Smooth muscle cell (in vitro differentiated cells): ENCODE data around the gene CADM1. TPM values are rescaled to one million over a fixed set of nuclear protein-coding genes. Genes with fewer than 3 reads are reported as not detected.

Source experiments
- DNase-seq: peaks from one replicate; lab custom pipeline; 2025; ENCODE audit not compliant: unreplicated experiment; lab: John Stamatoyannopoulos, UW
- H2AFZ ChIP-seq: fragments of 200-600 bp; sonication (generic); 2 replicates; pipeline ENCODE4 v1.6.0; 2016; ENCODE audit warnings: antibody characterized with exemption, low read depth, mild to moderate bottlenecking
- H3F3A ChIP-seq: fragments of 200-600 bp; sonication (generic); 2 replicates; pipeline ENCODE4 v1.6.0; 2017; ENCODE audit warnings: antibody characterized with exemption, low read depth
- H3K27ac ChIP-seq: fragments of 200-600 bp; sonication (generic); 2 replicates; pipeline ENCODE4 v1.5.1; 2016; ENCODE audit warnings: low read depth, mild to moderate bottlenecking
- H3K27me3 ChIP-seq: fragments of 200-600 bp; sonication (generic); 2 replicates; pipeline ENCODE4 v1.6.1; 2016; ENCODE audit warnings: low read depth, mild to moderate bottlenecking
- H3K36me3 ChIP-seq: fragments of 200-600 bp; sonication (generic); 2 replicates; pipeline ENCODE4 v1.5.1; 2016; ENCODE audit warnings: low read depth
- H3K4me1 ChIP-seq: fragments of 200-600 bp; sonication (generic); 2 replicates; pipeline ENCODE4 v1.5.1; 2016; ENCODE audit warnings: low read depth
- H3K4me2 ChIP-seq: fragments of 200-600 bp; sonication (generic); 2 replicates; pipeline ENCODE4 v1.6.0; 2016; ENCODE audit warnings: mild to moderate bottlenecking
- H3K4me3 ChIP-seq: fragments of 200-600 bp; sonication (generic); 2 replicates; pipeline ENCODE4 v1.5.1; 2016; ENCODE audit warnings: mild to moderate bottlenecking
- H3K79me2 ChIP-seq: fragments of 200-600 bp; sonication (generic); 2 replicates; pipeline ENCODE4 v1.6.0; 2016; ENCODE audit warnings: low read depth, mild to moderate bottlenecking
- H3K9ac ChIP-seq: fragments of 200-600 bp; sonication (generic); 2 replicates; pipeline ENCODE4 v1.6.0; 2016; ENCODE audit warnings: low read depth
- H3K9me3 ChIP-seq: fragments of 200-600 bp; sonication (generic); replicated peaks from 2 replicates; pipeline ENCODE4 v1.5.1; 2016; ENCODE audit warnings: low read depth
- H4K20me1 ChIP-seq: fragments of 200-600 bp; sonication (generic); 2 replicates; pipeline ENCODE4 v1.6.0; 2016; ENCODE audit warnings: low read depth
- CTCF ChIP-seq: fragments of 200-600 bp; sonication (generic); IDR thresholded peaks from 2 replicates; pipeline ENCODE4 v1.5.1; 2017; ENCODE audit warnings: borderline replicate concordance, mild to moderate bottlenecking, antibody characterized with exemption; ENCODE audit not compliant: insufficient read depth, poor library complexity, severe bottlenecking
- WGBS: methylation state at CpG from one replicate; pipeline ENCODE4 v1.1.7; 2016; ENCODE audit warnings: low lambda C conversion rate; 5-methylcytosine and 5-hydroxymethylcytosine counted together
- polyA plus RNA-seq: library from polyadenylated mRNA; unstranded; fragments of >200 nt; fragmentation: Nextera tagmentation; extraction: Ambion mirVana; gene quantifications from 2 replicates; pipeline ENCODE4 v1.2.1, GENCODE V29; 2016
- total RNA-seq: library from RNA; depleted of rRNA; stranded (reverse); fragments of >200 nt; gene quantifications from 2 replicates; pipeline ENCODE4 v1.2.3, GENCODE V29; 2014

The CADM1 gene
- total and polyA plus RNA-seq, 2 experiments from 2014 or later = 158 to 167 TPM

GRCh38 chr11:115300660-115301428, 203.4 kb downstream of the CADM1 start:
- no peak overlapping the region for H3K4me3 ChIP-seq
- no peak overlapping the region for H3K9ac ChIP-seq
- no peak for TF ChIP-seq CTCF
- H3K4me2 ChIP-seq = peak overlapping the region; percentile 28
- H3K27ac ChIP-seq = peak overlapping the region; percentile 32
- H3K9me3 ChIP-seq = no peaks in the 10 kb centered on the region
- WGBS = 71% methylated on average over 5 of the region's 5 CpGs
- H3K4me1 ChIP-seq = peaks cover 17% of the 10 kb centered on the region
- no peaks in the 10 kb centered on the region for H3K79me2 ChIP-seq
- H4K20me1 ChIP-seq = peaks cover 8% of the 10 kb centered on the region
- no peak for DNase-seq
- peaks cover 5% of the 10 kb centered on the region for H3F3A ChIP-seq
- H3K27me3 ChIP-seq = no peaks in the 10 kb centered on the region
- H2AFZ ChIP-seq = no peak overlapping the region
- no peaks in the 10 kb centered on the region for H3K36me3 ChIP-seq

GRCh38 chr11:115298300-115299012, 205.8 kb downstream of the CADM1 start:
- TF ChIP-seq CTCF = no peak
- H3F3A ChIP-seq = peaks cover 2% of the 10 kb centered on the region
- no peak overlapping the region for H2AFZ ChIP-seq
- no peaks in the 10 kb centered on the region for H3K27me3 ChIP-seq
- H3K4me1 ChIP-seq = peaks cover 5% of the 10 kb centered on the region
- H3K27ac ChIP-seq = no peak overlapping the region
- H3K4me2 ChIP-seq = no peak overlapping the region
- no peaks in the 10 kb centered on the region for H3K79me2 ChIP-seq
- no peak overlapping the region for H3K9ac ChIP-seq
- no peaks in the 10 kb centered on the region for H3K9me3 ChIP-seq
- DNase-seq = no peak
- H3K4me3 ChIP-seq = no peak overlapping the region
- no peaks in the 10 kb centered on the region for H3K36me3 ChIP-seq
- H4K20me1 ChIP-seq = no peaks in the 10 kb centered on the region
- 90% methylated on average over 8 of the region's 8 CpGs for WGBS

GRCh38 chr11:115297330-115297729, 206.9 kb downstream of the CADM1 start:
- Histone ChIP-seq H3K79me2 (no peaks in the 10 kb centered on the region), H3K4me1 (peaks cover 5% of the 10 kb centered on the region)
- WGBS = 93% methylated on average over 4 of the region's 4 CpGs

More at GRCh38 chr11:115297330-115297729, 206.9 kb downstream of the CADM1 start:
- DNase-seq = no peak
- H3K27me3 ChIP-seq = no peaks in the 10 kb centered on the region
- TF ChIP-seq CTCF = no peak
- H3K36me3 ChIP-seq = no peaks in the 10 kb centered on the region
- H4K20me1 ChIP-seq = no peaks in the 10 kb centered on the region
- no peaks in the 10 kb centered on the region for H3F3A ChIP-seq
- H3K27ac ChIP-seq = no peak overlapping the region
- no peak overlapping the region for H3K9ac ChIP-seq
- H3K4me2 ChIP-seq = no peak overlapping the region
- no peaks in the 10 kb centered on the region for H3K9me3 ChIP-seq
- no peak overlapping the region for H2AFZ ChIP-seq
- no peak overlapping the region for H3K4me3 ChIP-seq
